ENCODE results near the gene C6orf47. TPM values are rescaled to one million over a fixed set of nuclear protein-coding genes. Genes with fewer than 3 reads are reported as not detected.
A peak's percentile ranks its signal among the peaks of the same experiment; 100 is the strongest.

C6orf47 gene
- total and polyA plus RNA-seq, 2 of the 8 experiments (the other 6 are each of a cell fraction or from before 2014, with no cell fraction given): 4.7 to 14.6 TPM

GRCh38 chr6:31689249-31690110 is 28.9 kb upstream of the C6orf47 start:
- ChIA-PET POLR2A (ENCODE audit: partially characterized antibody) (interaction anchor here (0.8 to 6.6 kb wide), 7 partner anchors 10 to 75 kb away, joined by 3 to 33 read pairs (median 6); partner anchors contain the start of genes ABHD16A, BAG6, CLIC1 and GPANK1), CTCF (ENCODE audit: partially characterized antibody) (interaction anchor here (0.6 to 5.8 kb wide), 43 partner anchors 8 to 234 kb away, joined by 3 to 26 read pairs (median 4); partner anchors contain the start of genes ABHD16A, C6orf47, CSNK2B and DDAH2)
- no peak overlapping the region for H3K4me3 ChIP-seq (ENCODE audit: extremely low read depth in 1 of 4, insufficient read depth in 2 of 4, low read depth in 3 of 4, low read length in 4 of 4)
- no peak overlapping the region for H3K18ac ChIP-seq (ENCODE audit: extremely low read depth, low read length)
- H3K79me1 ChIP-seq (ENCODE audit: low read depth, low read length): no peaks in the 10 kb centered on the region
- no peak overlapping the region for H2BK12ac ChIP-seq (ENCODE audit: low read depth, low read length)
- H3K27me3 ChIP-seq (replicated peaks in 1 of 4; ENCODE audit: control insufficient read depth in 3 of 4, extremely low read depth in 1 of 4, insufficient read depth in 3 of 4, low read length in 3 of 4): no peaks in the 10 kb centered on the region; a peak in 1 of 7 replicates
- no peak overlapping the region for H3K27ac ChIP-seq (ENCODE audit: low read depth, low read length)
- no peak overlapping the region for H2BK120ac ChIP-seq (replicated peaks; ENCODE audit: low read depth, low read length)
- no peak overlapping the region for H4K91ac ChIP-seq (replicated peaks; ENCODE audit: insufficient read length, low read length)
- no peak overlapping the region for H3K14ac ChIP-seq (ENCODE audit: insufficient read length)
- H2AFZ ChIP-seq (ENCODE audit: low read length): no peak overlapping the region
- peaks cover 3 to 26% (median 17%) of the 10 kb centered on the region in 4 experiments; a peak in 5 of 8 replicates for H3K36me3 ChIP-seq (ENCODE audit: control insufficient read depth in 2 of 4, insufficient read depth in 4 of 4, low read length in 3 of 4)
- H3K9ac ChIP-seq (replicated peaks in 1 of 4; ENCODE audit: extremely low read depth in 1 of 4, low read depth in 3 of 4, low read length in 3 of 4): no peak overlapping the region
- no peak overlapping the region for H3K4ac ChIP-seq (replicated peaks; ENCODE audit: insufficient read length, low read depth, low read length)
- no peak overlapping the region for H3K23ac ChIP-seq (ENCODE audit: insufficient read length)
- H3K4me1 ChIP-seq (replicated peaks in 1 of 4; ENCODE audit: control insufficient read depth in 3 of 4, insufficient read depth in 4 of 4, low read length in 3 of 4): peaks cover 0 to 1% (median 0%) of the 10 kb centered on the region in 4 experiments; a peak in 2 of 7 replicates
- no peak overlapping the region for H4K8ac ChIP-seq (ENCODE audit: extremely low read depth, insufficient read depth, low read length)
- no peak overlapping the region for H2BK15ac ChIP-seq (ENCODE audit: low read length)
- H3K79me2 ChIP-seq (ENCODE audit: control insufficient read depth in 1 of 2, insufficient read depth in 2 of 2, low read length in 2 of 2): no peaks in the 10 kb centered on the region
- no peak overlapping the region for H2BK20ac ChIP-seq (ENCODE audit: low read length)
- H4K20me1 ChIP-seq (replicated peaks in 1 of 2; ENCODE audit: control insufficient read depth in 1 of 2, insufficient read depth in 2 of 2, low read length in 2 of 2): no peaks in the 10 kb centered on the region
- H2AK5ac ChIP-seq (ENCODE audit: low read depth, low read length): no peak overlapping the region
- H3K9me3 ChIP-seq (ENCODE audit: insufficient read depth in 2 of 2, low read depth in 1 of 2, low read length in 1 of 2): no peaks in the 10 kb centered on the region
- no peak overlapping the region for H4K5ac ChIP-seq (ENCODE audit: insufficient read length, low read depth, low read length)
- H3K4me2 ChIP-seq (ENCODE audit: insufficient read depth in 1 of 2, low read depth in 2 of 2, low read length in 2 of 2): no peak overlapping the region
- no peak overlapping the region for H2BK5ac ChIP-seq (ENCODE audit: low read depth, low read length)
- FAIRE-seq (no peak), DNase-seq (ENCODE audit: low read depth in 1 of 2, low spot score in 2 of 2) (peak in 1 of 2 experiments; percentile 81)
- no peaks in the 10 kb centered on the region for H3K23me2 ChIP-seq (ENCODE audit: low read depth, low read length)
- no peak overlapping the region for H3K56ac ChIP-seq (replicated peaks; ENCODE audit: insufficient read length, low read depth, low read length)
- 80% methylated on average over 11 of the region's 11 CpGs; no CpG with 5 or more reads in 1 of the 2 experiments for WGBS, 2 experiments (ENCODE audit: extremely low coverage in 1 of 2, insufficient coverage in 1 of 2, insufficient read length in 1 of 2, insufficient replicate concordance in 2 of 2, low coverage in 1 of 2, low lambda C conversion rate in 2 of 2, missing lambda C conversion rate in 1 of 2)
- peak; percentile 50 to 61 for TF ChIP-seq RAD21 (IDR thresholded peaks at IDR 0.05 in 1 of 2, conservative IDR thresholded peaks at IDR 0.05 in 1 of 2; ENCODE audit: low read depth in 2 of 2, low read length in 2 of 2)
- no peak for TF ChIP-seq CREB1 (IDR thresholded peaks at IDR 0.05)
- no peak for TF ChIP-seq ASH2L (IDR thresholded peaks at IDR 0.05; ENCODE audit: low read length)
- TF ChIP-seq CTCF (IDR thresholded peaks at IDR 0.05; ENCODE audit: control extremely low read depth in 1 of 3, insufficient read depth in 1 of 3, low read depth in 1 of 3, low read length in 3 of 3): peak; percentile 58 to 88 (median 83)
- TF ChIP-seq HDAC6 (IDR thresholded peaks at IDR 0.05; ENCODE audit: low read depth, low read length): no peak
- no peak for TF ChIP-seq TAF7 (optimal IDR thresholded peaks at IDR 0.05; ENCODE audit: borderline replicate concordance, low read depth, low read length)
- no peak for TF ChIP-seq CEBPB (IDR thresholded peaks at IDR 0.05; ENCODE audit: low read depth, low read length)
- TF ChIP-seq SUZ12 (IDR thresholded peaks at IDR 0.05; ENCODE audit: low read length): no peak
- TF ChIP-seq EZH2 (IDR thresholded peaks at IDR 0.05; ENCODE audit: low read depth, low read length, severe bottlenecking): no peak
